Central memory CD4-positive, alpha-beta T cell (primary cell): ENCODE data around the gene PEX5.
A peak's percentile ranks its signal among the peaks of the same experiment; 100 is the strongest.
"Not testable (repeated sequence)": the region's sequence is repeated elsewhere in the genome, so short reads cannot be mapped to it uniquely, and the experiment has no call there.

Experiments used
- DNase-seq: peaks from one replicate; pipeline ENCODE4 v3.0.0; 2022

Gene PEX5

DNA sequence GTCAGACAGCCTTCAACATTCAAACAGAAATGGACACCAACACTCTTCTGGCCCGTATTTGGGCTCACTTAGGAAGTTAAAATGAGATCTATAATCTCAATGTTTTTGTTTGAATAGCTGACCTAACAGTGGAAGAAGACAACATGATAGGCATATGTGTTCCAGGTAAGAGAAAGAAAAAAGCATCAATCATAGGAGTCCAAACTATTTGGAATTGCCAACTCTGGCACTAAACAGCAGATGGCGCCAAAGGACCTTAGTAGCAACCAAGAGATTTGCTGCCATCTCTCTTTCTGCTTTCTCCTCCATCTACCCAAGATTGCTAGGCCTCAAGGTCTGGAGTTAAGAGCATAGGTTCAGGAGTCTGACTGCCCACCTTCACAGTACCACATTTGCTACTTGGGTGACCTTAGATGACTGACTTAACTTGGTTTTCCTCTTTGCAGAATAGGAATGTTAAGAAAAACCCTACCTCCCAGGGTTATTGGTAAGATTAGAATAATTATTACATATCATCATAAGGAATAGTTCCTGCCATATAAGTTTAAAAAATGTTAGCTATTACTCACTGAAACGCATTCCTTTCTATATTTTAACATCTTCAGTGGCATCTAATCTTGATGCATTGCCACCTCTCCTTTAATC, 30.2 kb downstream of the PEX5 start:
- peak; percentile 64 for DNase-seq

- no peak for DNase-seq
Observed at GRCh38 chr12:7221486-7221885, 32.0 kb downstream of the PEX5 start.

DNA sequence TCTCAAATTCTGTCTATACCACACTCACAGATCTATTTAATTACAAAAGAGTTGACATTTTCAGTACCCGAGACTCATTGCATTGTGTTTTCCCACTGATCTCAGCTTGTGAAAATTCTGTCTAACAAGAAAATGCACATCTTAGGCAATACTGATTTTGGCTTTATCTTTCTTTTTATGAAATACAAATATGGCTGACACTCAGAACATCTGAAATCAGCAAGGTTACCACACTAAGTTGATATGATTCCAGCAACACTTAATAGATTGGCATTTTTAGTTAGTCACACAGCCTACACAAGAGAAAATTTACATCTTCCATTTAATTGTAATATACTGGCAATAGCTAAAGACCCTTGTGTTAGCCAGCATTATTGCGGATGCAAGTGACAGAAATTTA, 40.3 kb downstream of the PEX5 start:
- no peak for DNase-seq

DNA sequence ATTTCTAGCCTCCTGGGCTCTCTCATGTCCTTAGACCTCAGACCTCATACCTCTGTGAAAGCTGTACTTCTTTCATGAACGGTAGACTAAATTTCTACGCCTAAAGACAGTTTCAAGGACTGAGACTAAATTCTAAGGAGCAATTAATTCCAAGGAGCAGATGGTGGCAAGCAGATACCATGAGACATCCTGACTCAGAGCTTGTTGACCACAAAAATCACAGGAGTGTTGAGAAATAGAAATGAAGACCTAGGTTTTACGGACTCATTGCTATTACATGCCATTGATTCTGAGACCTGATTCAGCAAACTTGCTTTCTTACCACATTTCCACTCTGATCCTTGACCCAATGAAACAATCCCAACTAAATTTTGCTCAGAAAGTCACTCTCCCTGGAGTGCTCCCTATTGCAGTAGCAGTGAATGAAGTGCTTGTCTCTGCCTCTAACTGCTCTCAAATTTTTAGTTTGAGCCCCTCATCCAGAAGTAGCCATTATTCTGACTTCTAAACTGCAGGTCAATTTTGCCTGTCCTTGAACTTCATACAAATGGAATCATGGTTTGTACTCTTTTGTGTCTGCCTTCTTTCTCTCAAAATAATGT, 52.0 kb downstream of the PEX5 start:
- DNase-seq, result no peak

GRCh38 chr12:7242176-7243101, 53.0 kb downstream of the PEX5 start:
- no peak for DNase-seq

DNA sequence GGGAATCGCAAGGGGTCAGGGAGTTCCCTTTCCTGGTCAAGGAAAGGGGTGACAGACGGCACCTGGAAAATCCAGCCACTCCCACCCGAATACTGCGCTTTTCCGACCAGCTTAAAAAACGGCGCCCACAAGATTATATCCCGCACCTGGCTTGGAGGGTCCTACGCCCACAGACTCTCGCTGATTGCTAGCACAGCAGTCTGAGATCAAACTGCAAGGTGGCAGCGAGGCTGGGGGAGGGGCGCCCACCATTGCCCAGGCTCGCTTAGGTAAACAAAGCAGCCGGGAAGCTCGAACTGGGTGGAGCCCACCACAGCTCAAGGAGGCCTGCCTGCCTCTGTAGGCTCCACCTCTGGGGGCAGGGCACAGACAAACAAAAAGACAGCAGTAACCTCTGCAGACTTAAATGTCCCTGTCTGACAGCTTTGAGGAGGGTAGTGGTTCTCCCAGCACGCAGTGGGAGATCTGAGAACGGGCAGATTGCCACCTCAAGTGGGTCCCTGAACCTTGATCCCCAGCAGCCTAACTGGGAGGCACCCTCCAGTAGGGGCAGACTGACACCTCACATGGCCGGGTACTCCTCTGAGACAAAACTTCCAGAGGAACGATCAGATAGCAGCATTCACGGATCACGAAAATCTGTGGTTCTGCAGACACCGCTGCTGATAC, 62.0 kb downstream of the PEX5 start:
- DNase-seq, result not testable (repeated sequence)

DNA sequence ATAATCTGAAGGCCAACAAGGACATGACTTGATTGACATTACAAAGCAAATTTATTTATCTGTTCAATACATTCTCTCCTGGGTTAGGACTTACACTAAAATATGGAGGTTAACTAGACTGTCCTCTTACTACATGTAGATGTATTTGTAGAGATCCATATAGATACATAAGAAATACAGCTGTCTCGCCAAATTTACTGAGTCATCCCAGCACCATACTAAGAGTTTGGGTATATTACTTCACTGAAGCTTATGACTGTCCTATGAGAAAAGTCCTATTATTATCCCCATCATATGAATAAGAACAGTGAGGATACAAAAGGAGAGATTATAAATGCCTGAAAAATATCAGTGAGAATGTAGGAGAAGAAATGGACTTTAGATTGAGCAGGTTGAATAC, 69.6 kb downstream of the PEX5 start:
- DNase-seq, result no peak
